Gastrocnemius medialis (tissue), 4 donors: ENCODE results near the gene MRPL33. TPM values are rescaled to one million over a fixed set of nuclear protein-coding genes. Genes with fewer than 3 reads are reported as not detected.

ENCODE experiments used
- ATAC-seq, 2 donors: fragments of 150-250 bp; one replicate each; pipeline ENCODE4 v1.9.1; 2016
- DNase-seq, 2 donors: peaks; one replicate each; pipeline ENCODE4 v3.0.0-alpha.2; 2019
- H3K27ac ChIP-seq, 4 donors: fragments of 200-600 bp; sonication (generic); 1 replicate in 1 of 4; 2 replicates in 3 of 4; pipeline ENCODE4 v1.5.1; 2016 to 2018; ENCODE audit warnings: mild to moderate bottlenecking in 2 of 4, moderate library complexity in 1 of 4
- H3K27me3 ChIP-seq, 3 donors: fragments of 200-600 bp; sonication (generic) in 2 of 3; 1 replicate in 1 of 3; 2 replicates in 2 of 3; pipeline versions ENCODE4 v1.5.1 to v1.6.0; 2016 to 2019; ENCODE audit warnings: mild to moderate bottlenecking in 1 of 3, moderate library complexity in 1 of 3
- H3K36me3 ChIP-seq, 2 donors: fragments of 200-600 bp; sonication (generic) in 1 of 2; one replicate each; pipeline ENCODE4 v1.5.1; 2017 to 2018
- H3K4me1 ChIP-seq, 2 donors: fragments of 200-600 bp; sonication (generic) in 1 of 2; one replicate each; pipeline ENCODE4 v1.5.1; 2016 to 2017; ENCODE audit warnings: mild to moderate bottlenecking in 2 of 2
- H3K4me3 ChIP-seq, 4 donors: fragments of 200-600 bp; sonication (generic) in 3 of 4; 1 replicate in 1 of 4; 2 replicates in 3 of 4; pipeline ENCODE4 v1.5.1; 2016 to 2019; ENCODE audit warnings: mild to moderate bottlenecking in 2 of 4
- H3K9me3 ChIP-seq, 3 donors: fragments of 200-600 bp; sonication (generic) in 2 of 3; 1 replicate in 1 of 3; 2 replicates in 2 of 3; pipeline ENCODE4 v1.5.1; 2016 to 2019
- CTCF ChIP-seq, 5 experiments: fragments of 450-650 bp in 3 of 5; fragments of 200-600 bp in 2 of 5; sonication (generic) in 2 of 5; IDR thresholded peaks in 4 of 5; conservative IDR thresholded peaks in 1 of 5; 1 replicate in 4 of 5; 2 replicates in 1 of 5; pipeline ENCODE4 v1.5.1; 2016 to 2019; ENCODE audit warnings: antibody characterized with exemption in 5 of 5, mild to moderate bottlenecking in 3 of 5, moderate library complexity in 3 of 5
- POLR2A ChIP-seq, 2 donors: fragments of 450-650 bp; IDR thresholded peaks; one replicate each; pipeline ENCODE4 v1.6.1; 2017; ENCODE audit warnings: antibody characterized with exemption in 2 of 2, mild to moderate bottlenecking in 2 of 2, moderate library complexity in 2 of 2
- in situ Hi-C, 4 donors: fragments of 200-750 bp; cut with MboI; loops; one replicate each; pipeline versions ENCODE4 v1.15.0 to v1.8.0; 2017; ENCODE audit warnings: low sequenced_read_pairs in 4 of 4
- intact Hi-C: fragments of 100-400 bp; cut with DNase I; formaldehyde crosslinking; loops from one replicate; pipeline ENCODE4 v1.15.1; 2023; ENCODE audit warnings: low total_unique reads
- total RNA-seq, 4 donors: library from RNA; depleted of rRNA; stranded (reverse); fragments of >200 nt; gene quantifications; one replicate each; pipeline versions ENCODE4 v1.1.0 to v1.2.3, GENCODE V29; 2016

The MRPL33 gene
- total RNA-seq, 4 donors from 2014 or later = 231 to 500 (median 388) TPM

DNA sequence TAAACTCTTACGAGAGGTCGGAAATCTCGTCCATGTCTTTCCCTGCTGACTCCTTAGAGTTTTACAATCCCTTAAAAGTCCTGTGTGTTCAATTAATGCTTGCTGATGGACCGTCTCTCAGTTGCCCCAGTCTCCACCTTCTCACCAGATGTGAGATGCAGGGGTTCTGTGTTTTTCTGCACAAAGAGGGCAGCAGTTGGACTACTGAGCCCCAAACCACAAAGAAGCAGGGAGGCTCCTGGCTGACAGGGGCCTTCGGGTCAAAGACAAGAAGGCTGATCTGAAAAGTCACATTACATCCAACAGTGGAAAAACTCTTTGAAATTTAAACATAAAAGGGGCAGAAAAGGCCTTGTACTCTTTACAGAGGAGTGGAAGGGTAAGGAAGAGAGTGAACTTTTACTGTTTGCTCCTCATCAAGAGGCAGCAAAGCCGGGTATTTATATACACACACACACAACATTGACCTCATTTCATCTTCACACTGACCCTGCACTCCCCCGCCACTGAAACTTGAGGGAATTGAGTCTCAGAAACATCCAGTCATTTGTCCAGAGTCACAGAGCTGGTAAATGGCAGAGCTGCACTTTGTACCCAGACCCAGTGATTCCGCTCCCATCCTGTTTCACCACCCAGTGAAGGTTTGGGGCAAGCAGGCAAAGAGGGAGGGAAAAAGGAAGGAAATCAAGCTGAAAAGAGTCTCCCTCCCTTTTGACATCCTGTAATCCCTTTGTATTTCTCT is 23.7 kb downstream of the MRPL33 start:
- in situ Hi-C loops = no loop called here
- intact Hi-C loops = no loop called here
- Histone ChIP-seq H3K4me3 (no peak overlapping the region), H3K4me1 (peaks cover 45 to 56% of the 10 kb centered on the region in 2 donors), H3K36me3 (no peaks in the 10 kb centered on the region), H3K27me3 (no peaks in the 10 kb centered on the region), H3K27ac (peak overlapping the region; percentile 83 to 94 (median 87)), H3K9me3 (no peaks in the 10 kb centered on the region)
- DNase-seq (no peak), ATAC-seq (no peak)
- no peak for TF ChIP-seq CTCF (IDR thresholded peaks at IDR 0.05 in 4 of 5, conservative IDR thresholded peaks at IDR 0.05 in 1 of 5)
- TF ChIP-seq POLR2A (IDR thresholded peaks at IDR 0.05) = no peak

DNA sequence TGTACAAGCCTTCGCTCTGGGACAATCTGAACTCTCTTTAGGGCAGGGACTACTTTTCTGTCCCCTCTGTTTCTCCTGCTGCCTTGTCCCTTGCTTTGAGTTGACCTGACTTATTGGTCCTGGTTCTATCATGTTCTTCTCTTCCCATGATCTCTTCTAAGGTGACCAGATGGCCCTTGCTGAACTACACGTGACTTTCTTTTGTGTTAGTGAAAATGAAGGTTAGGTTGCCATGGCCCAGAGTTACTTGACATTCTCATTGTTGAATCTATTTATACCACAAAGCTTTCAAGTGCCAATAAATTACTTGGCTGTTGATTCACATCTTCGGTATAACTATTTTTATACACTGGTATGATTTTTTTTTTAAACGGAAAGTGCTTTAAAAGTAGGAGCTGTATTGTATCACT is 24.4 kb downstream of the MRPL33 start:
- ATAC-seq = peak; percentile 69 to 77
- TF ChIP-seq CTCF (IDR thresholded peaks at IDR 0.05 in 4 of 5, conservative IDR thresholded peaks at IDR 0.05 in 1 of 5) (no peak), POLR2A (IDR thresholded peaks at IDR 0.05) (no peak)
- peak in 1 of 2 donors; percentile 35 for DNase-seq
- in situ Hi-C loops = no loop called here
- H3K36me3 ChIP-seq = no peaks in the 10 kb centered on the region
- no peaks in the 10 kb centered on the region for H3K9me3 ChIP-seq
- H3K27me3 ChIP-seq = no peaks in the 10 kb centered on the region
- H3K4me3 ChIP-seq = peak overlapping the region in 1 of 4 donors; percentile 12
- peak overlapping the region; percentile 83 to 94 (median 87) for H3K27ac ChIP-seq
- intact Hi-C loops = no loop called here
- H3K4me1 ChIP-seq = peaks cover 51 to 63% of the 10 kb centered on the region in 2 donors

GRCh38 chr2:27796791-27797765 is 25.6 kb downstream of the MRPL33 start:
- TF ChIP-seq POLR2A (IDR thresholded peaks at IDR 0.05) = peak; percentile 47 to 53
- TF ChIP-seq CTCF (IDR thresholded peaks at IDR 0.05 in 4 of 5, conservative IDR thresholded peaks at IDR 0.05 in 1 of 5) = no peak
- no peaks in the 10 kb centered on the region for H3K27me3 ChIP-seq
- in situ Hi-C loops = no loop called here
- H3K4me3 ChIP-seq = peak overlapping the region in 1 of 4 donors; percentile 0
- peak overlapping the region; percentile 83 to 94 (median 87) for H3K27ac ChIP-seq
- H3K4me1 ChIP-seq = peaks cover 53 to 70% of the 10 kb centered on the region in 2 donors
- DNase-seq = peak; percentile 23 to 71
- intact Hi-C loops = no loop called here
- H3K9me3 ChIP-seq = no peaks in the 10 kb centered on the region
- peak; percentile 37 to 51 for ATAC-seq
- H3K36me3 ChIP-seq = no peaks in the 10 kb centered on the region

DNA sequence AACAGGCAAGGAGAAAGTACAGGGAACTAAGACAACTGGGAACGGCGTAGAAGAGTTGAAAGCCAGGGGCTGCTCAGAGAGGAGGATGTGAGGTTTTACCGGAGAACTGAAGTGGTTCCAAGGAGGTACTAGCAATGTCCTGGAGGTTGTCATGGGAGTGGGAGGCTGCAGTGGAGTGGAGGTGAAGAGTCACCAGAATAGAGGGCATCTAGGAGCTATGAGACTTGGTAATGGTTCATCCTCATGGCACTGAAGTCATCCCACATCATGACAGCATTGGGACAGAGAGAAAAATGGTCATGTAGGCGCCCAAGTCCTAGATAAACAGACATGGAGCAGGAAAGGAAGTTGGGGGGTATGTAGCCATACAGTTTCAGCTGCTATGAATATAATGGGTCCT is 26.3 kb downstream of the MRPL33 start:
- H3K27ac ChIP-seq = peak overlapping the region; percentile 83 to 94 (median 87)
- DNase-seq = no peak
- no peaks in the 10 kb centered on the region for H3K36me3 ChIP-seq
- in situ Hi-C loops (no loop called here), intact Hi-C loops (no loop called here)
- ATAC-seq = no peak
- H3K9me3 ChIP-seq = no peaks in the 10 kb centered on the region
- TF ChIP-seq POLR2A (IDR thresholded peaks at IDR 0.05) (no peak), CTCF (IDR thresholded peaks at IDR 0.05 in 4 of 5, conservative IDR thresholded peaks at IDR 0.05 in 1 of 5) (no peak)
- H3K4me1 ChIP-seq = peaks cover 53 to 68% of the 10 kb centered on the region in 2 donors
- no peaks in the 10 kb centered on the region for H3K27me3 ChIP-seq
- no peak overlapping the region for H3K4me3 ChIP-seq
